ENCODE results near the gene IFNLR1.

The IFNLR1 gene

DNA sequence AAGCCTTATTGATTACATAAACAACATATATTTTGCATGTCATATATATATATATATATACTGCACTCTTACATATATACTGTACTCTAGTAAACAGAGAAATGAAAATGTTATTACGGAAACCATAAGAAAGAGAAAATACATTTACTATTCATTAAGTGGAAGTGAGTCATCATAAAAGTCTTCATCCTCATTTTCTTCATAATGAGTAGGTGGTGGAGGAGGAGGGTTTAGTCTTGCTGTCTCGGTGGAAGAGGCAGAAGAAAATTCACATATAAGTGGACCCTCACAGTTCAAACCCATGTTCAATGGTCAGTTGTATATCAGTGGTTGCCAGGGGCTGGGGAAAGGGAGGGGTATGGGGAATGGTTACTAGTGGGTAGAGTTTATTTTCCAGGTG lies 8.0 kb upstream of the IFNLR1 start:
- TF ChIP-seq, protein P1, sequence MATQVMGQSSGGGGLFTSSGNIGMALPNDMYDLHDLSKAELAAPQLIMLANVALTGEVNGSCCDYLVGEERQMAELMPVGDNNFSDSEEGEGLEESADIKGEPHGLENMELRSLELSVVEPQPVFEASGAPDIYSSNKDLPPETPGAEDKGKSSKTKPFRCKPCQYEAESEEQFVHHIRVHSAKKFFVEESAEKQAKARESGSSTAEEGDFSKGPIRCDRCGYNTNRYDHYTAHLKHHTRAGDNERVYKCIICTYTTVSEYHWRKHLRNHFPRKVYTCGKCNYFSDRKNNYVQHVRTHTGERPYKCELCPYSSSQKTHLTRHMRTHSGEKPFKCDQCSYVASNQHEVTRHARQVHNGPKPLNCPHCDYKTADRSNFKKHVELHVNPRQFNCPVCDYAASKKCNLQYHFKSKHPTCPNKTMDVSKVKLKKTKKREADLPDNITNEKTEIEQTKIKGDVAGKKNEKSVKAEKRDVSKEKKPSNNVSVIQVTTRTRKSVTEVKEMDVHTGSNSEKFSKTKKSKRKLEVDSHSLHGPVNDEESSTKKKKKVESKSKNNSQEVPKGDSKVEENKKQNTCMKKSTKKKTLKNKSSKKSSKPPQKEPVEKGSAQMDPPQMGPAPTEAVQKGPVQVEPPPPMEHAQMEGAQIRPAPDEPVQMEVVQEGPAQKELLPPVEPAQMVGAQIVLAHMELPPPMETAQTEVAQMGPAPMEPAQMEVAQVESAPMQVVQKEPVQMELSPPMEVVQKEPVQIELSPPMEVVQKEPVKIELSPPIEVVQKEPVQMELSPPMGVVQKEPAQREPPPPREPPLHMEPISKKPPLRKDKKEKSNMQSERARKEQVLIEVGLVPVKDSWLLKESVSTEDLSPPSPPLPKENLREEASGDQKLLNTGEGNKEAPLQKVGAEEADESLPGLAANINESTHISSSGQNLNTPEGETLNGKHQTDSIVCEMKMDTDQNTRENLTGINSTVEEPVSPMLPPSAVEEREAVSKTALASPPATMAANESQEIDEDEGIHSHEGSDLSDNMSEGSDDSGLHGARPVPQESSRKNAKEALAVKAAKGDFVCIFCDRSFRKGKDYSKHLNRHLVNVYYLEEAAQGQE (IDR thresholded peaks at IDR 0.05; ENCODE audit: insufficient read depth in 1 of 2, low read depth in 2 of 2, low read length in 2 of 2) = no peak
- TF ChIP-seq FOXP2 (optimal IDR thresholded peaks at IDR 0.05; ENCODE audit: borderline replicate concordance, extremely low read depth, extremely low read length, insufficient read depth) (no peak), TAF1 (IDR thresholded peaks at IDR 0.05; ENCODE audit: borderline replicate concordance, insufficient read depth, low read length) (no peak), SIN3A (IDR thresholded peaks at IDR 0.05; ENCODE audit: borderline replicate concordance, insufficient read depth, low read length) (no peak), POLR2AphosphoS5 (IDR thresholded peaks at IDR 0.05; ENCODE audit: low read depth, low read length) (no peak)

DNA sequence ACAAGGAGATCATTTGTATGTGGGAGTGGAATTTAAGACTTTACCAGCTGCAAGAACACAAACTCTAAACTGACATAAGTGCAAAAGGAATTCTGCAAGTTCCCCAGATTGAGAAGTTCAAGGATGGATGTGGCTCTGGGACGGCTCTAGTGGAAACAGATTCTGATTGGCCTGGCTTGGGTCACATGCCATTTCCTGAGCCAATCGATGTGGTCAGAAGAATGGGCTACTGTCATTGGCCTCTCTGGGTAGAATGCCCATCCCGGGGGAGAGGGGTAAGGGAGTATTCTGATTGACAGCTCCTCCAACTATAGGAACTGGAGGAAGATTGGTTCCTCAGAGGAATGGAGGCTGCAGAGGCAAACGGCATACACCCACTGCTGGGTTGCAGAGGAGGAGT lies 6.0 kb upstream of the IFNLR1 start:
- TF ChIP-seq, protein P1 (IDR thresholded peaks at IDR 0.05; ENCODE audit: insufficient read depth in 1 of 2, low read depth in 2 of 2, low read length in 2 of 2) = no peak
- TF ChIP-seq POLR2AphosphoS5 (IDR thresholded peaks at IDR 0.05; ENCODE audit: low read depth, low read length) (no peak), TAF1 (IDR thresholded peaks at IDR 0.05; ENCODE audit: borderline replicate concordance, insufficient read depth, low read length) (no peak), FOXP2 (optimal IDR thresholded peaks at IDR 0.05; ENCODE audit: borderline replicate concordance, extremely low read depth, extremely low read length, insufficient read depth) (no peak), SIN3A (IDR thresholded peaks at IDR 0.05; ENCODE audit: borderline replicate concordance, insufficient read depth, low read length) (no peak)

DNA sequence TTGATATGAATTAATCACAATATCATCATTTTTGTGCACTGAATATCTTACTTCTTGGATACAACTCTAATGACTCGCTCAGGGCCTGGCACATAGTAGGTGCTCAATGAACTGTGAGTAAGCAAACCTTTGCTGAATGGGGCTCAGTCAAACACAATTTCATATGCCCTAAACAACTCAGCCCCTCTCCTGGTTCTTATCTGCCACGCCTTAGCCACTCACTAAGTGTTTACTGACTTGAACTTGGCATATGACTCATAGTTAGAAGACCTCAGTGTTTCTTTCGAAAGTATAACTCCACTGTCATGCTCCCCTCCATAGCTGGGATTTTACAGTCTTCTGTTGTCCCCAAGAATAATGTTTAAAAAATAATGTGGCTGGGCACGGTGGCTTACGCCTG lies 4.8 kb upstream of the IFNLR1 start:
- TF ChIP-seq FOXP2 (optimal IDR thresholded peaks at IDR 0.05; ENCODE audit: borderline replicate concordance, extremely low read depth, extremely low read length, insufficient read depth) (no peak), TAF1 (IDR thresholded peaks at IDR 0.05; ENCODE audit: borderline replicate concordance, insufficient read depth, low read length) (no peak), SIN3A (IDR thresholded peaks at IDR 0.05; ENCODE audit: borderline replicate concordance, insufficient read depth, low read length) (no peak), POLR2AphosphoS5 (IDR thresholded peaks at IDR 0.05; ENCODE audit: low read depth, low read length) (no peak)
- TF ChIP-seq, protein P1 (IDR thresholded peaks at IDR 0.05; ENCODE audit: insufficient read depth in 1 of 2, low read depth in 2 of 2, low read length in 2 of 2) = no peak

DNA sequence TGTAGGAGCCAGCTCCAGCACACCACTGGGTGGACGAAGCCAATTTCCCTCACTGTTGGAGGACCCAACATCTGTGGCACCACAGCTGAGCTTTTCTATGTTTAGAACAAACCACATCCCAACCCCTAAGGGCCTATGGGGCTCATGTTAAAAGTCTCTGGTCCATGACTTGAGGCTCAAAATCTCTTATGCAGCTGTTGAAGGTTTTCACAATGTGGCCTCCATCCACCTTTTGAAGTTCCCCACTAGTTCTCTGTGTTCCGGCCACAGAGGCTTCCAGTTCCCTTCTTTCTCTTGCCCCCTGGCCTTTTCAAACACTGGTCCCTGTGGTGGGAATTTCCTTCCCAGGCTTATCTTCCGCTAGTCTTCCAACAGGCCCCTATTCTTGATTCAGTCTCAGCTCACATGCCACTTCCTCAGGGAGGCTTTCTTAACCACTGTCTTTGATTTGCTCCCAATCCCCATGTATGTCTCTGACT lies 3.9 kb upstream of the IFNLR1 start:
- no peak for TF ChIP-seq TAF1 (IDR thresholded peaks at IDR 0.05; ENCODE audit: borderline replicate concordance, insufficient read depth, low read length)
- no peak for TF ChIP-seq SIN3A (IDR thresholded peaks at IDR 0.05; ENCODE audit: borderline replicate concordance, insufficient read depth, low read length)

DNA sequence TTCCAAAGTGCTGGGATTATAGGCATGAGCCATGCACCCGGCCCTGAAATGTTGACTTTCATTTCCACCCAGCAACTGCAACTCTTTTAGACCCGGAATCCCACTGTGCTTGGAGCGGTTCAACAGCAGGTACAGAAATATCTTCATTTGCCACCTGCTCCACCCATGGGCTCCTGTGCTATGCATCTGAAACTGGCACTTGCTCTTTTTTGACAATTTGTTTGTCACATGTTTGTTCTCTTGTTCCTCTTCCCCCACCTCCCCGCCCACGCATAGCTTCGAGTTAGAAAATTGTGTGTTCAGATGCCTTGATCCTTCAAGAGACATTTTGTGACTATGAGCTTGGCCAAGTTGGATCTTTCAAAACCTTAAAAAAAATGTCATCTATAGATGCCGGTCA lies 2.4 kb upstream of the IFNLR1 start:
- TF ChIP-seq TAF1 (IDR thresholded peaks at IDR 0.05; ENCODE audit: borderline replicate concordance, insufficient read depth, low read length) = no peak
- no peak for TF ChIP-seq POLR2AphosphoS5 (IDR thresholded peaks at IDR 0.05; ENCODE audit: low read depth, low read length)
- TF ChIP-seq, protein P1 (IDR thresholded peaks at IDR 0.05; ENCODE audit: insufficient read depth in 1 of 2, low read depth in 2 of 2, low read length in 2 of 2) = no peak
- no peak for TF ChIP-seq FOXP2 (optimal IDR thresholded peaks at IDR 0.05; ENCODE audit: borderline replicate concordance, extremely low read depth, extremely low read length, insufficient read depth)
- TF ChIP-seq SIN3A (IDR thresholded peaks at IDR 0.05; ENCODE audit: borderline replicate concordance, insufficient read depth, low read length) = no peak

All from PFSK-1 (cell line).